Stimulated activated CD4-positive, alpha-beta T cell treated with anti-CD3 and anti-CD28 coated beads, TNF-alpha, amount 100 ng/mL, for 48 hours (primary cell): ENCODE measurements around the gene LILRA1.
"Not testable (repeated sequence)": the region's sequence is repeated elsewhere in the genome, so short reads cannot be mapped to it uniquely, and the experiment has no call there.

ENCODE experiments used
- DNase-seq, 3 donors: peaks; one replicate each; pipeline ENCODE4 v3.0.0-alpha.2; 2020; ENCODE audit warnings: low read depth in 3 of 3

The LILRA1 gene

GRCh38 chr19:54593445-54593844 is at the start of gene LILRA1:
Gene LILRA1 (plus strand): TSS chr19:54593632. CDS start chr19:54594245, 613 bp downstream.
- DNase-seq: not testable (repeated sequence)

- DNase-seq: no peak
Observed at GRCh38 chr19:54548806-54549205, 44.6 kb upstream of the LILRA1 start.

DNA sequence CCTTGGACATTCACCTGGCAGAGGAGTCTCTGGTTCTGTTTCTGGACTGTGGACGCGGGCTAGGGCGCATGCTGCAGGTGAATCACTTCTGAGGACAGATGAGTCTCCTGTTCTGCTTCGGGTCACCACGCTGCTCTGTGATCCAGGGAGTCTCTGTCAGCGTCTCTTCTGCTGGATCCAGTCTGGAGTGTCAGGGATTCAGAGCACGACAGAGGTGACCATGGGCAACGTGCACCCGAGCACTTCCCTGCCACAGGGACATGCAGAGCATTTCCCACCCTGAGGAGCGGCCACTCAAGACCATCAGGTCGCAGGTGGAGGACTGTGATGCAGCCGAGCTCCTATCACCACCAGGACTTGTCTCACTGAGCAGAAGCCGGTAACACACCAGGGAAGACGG is 44.2 kb upstream of the LILRA1 start:
- DNase-seq: no peak

DNA sequence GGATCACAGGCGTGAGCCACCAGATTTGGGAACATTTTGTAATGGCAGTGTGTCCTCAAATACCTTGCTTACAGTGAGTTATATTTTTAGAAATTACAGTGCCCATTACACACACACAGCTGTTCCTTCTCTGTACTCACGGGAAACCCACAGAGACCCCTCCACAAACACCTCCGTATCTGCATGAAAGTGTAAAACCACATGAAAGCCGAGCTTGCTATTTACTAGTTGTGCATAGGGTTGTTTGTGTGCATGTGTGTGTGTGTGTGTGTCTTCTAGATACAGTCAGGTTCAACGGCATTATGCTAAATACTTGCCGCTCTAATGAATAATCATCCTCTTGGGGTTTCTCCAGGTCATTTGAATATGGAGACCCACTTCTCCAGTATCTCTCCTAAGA is 42.1 kb upstream of the LILRA1 start:
- DNase-seq: no peak

- DNase-seq: no peak
Observed at GRCh38 chr19:54551950-54552912, 41.2 kb upstream of the LILRA1 start.

- no peak for DNase-seq
Observed at GRCh38 chr19:54552913-54553310, 40.5 kb upstream of the LILRA1 start.

DNA sequence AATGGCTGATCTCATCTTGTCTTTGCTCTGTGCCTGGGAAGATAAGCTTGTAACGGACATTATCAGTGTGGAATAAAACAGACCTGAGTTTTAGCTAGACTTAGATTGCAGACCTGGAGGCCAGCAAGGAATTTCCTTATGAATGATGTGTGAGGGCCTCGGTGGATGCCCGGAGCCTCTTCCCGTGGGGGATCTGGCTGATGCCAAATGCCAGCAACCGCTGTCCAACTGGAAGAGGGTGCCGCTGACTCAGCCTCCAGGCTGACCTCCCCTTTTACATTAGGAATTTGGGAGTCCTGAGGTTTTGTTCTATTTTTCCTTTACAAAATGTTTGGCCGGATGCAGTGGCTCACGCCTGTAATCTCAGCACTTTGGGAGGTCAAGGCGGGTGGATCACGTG is 39.4 kb upstream of the LILRA1 start:
- DNase-seq: no peak

GRCh38 chr19:54554896-54555295 is 38.5 kb upstream of the LILRA1 start:
- no peak for DNase-seq

DNA sequence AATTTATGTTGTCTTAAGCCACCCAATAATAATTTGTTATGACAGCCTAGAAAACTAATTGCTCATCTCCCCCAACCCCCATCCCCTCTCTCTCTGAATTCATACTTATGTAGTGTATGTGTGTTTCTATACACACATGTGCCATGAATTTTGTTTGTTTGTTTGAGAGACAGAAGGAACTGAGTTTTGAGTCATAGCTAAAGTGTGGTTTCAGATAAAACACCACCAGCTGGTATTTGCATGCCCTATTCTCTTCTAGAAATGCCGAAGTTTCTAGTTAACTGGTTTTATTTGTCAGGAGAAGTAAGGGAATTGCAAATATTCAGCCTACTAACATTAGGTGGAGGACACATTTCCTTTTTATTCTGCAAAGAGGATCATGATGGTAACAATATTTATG is 37.2 kb upstream of the LILRA1 start:
- DNase-seq: no peak

DNA sequence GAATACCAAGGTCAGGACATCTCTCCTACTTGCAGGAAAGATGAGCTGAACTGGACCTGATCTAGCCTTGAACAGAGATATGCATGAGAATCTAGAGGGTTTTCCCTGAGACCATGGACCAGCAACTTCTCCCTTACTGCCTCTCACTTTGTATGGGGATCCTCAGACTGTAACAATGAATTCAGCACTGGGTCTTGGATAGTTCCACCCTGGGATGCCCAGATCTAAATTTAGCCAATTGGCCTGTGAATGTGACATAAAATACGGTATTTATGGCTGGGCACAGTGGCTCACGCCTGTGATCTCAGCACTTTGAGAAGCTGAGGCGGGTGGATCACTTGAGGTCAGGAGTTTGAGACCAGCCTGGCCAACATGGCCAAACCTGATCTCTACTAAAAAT is 35.1 kb upstream of the LILRA1 start:
- DNase-seq: no peak

DNA sequence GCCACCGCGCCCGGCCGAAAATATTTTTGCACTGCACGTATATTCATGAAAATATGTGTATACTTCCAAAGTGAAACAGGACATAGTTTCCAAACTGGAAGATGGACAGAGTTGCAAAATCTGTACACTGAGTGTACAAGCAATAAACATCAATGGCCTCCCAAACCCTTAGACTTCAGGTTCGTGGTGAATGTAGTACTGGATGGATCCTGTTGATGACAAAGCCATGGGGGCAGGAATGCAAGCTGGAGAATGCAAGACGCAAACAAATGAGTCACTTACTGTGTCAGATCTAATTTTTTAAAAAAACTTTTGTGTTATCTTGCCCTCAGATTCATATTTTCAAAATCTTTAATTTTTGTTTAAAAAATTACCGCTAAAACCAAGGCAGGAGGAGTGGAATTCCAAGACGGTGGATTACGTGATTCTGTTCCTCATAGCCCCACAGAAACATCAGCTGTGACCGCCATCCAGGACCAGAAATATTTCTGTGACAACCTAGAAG is 32.5 kb upstream of the LILRA1 start:
- DNase-seq: no peak

- DNase-seq: no peak
Observed at GRCh38 chr19:54561840-54562239, 31.6 kb upstream of the LILRA1 start.

DNA sequence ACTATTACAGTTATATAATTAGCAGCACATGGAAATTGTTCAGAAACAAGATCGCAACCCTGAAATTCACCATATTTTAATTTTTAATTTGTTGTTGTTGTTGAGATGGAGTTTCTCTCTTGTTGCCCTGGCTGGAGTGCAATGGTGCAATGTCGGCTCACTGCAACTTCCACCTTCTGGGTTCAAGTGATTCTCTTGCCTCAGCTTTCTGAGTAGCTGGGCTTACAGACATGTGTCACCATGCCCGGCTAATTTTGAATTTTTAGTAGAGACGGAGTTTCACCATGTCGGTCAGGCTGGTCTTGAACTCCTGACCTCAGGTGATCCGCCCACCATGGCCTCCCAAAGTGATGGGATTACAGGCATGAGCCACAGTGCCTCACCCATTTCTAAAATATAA is 30.2 kb upstream of the LILRA1 start:
- DNase-seq: not testable (repeated sequence)

DNA sequence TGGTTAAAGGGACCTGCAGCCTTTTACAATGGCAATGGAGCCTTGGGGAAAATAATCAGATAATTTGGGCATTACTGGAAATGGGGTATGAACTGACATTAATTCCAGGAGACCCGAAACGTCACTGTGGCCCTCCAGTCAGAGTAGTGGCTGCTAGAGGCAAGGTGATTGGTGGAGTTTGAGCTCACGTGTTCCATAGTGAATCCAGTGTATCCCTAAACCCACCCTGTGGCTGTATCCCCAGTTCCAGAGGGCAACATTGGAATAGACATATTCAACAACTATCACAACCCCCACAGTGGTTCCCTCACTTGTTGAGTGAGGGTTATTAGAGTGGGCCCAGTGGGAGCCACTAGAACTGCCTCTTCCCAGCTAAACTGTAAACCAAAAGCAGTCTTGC is 23.1 kb upstream of the LILRA1 start:
- DNase-seq: no peak

DNA sequence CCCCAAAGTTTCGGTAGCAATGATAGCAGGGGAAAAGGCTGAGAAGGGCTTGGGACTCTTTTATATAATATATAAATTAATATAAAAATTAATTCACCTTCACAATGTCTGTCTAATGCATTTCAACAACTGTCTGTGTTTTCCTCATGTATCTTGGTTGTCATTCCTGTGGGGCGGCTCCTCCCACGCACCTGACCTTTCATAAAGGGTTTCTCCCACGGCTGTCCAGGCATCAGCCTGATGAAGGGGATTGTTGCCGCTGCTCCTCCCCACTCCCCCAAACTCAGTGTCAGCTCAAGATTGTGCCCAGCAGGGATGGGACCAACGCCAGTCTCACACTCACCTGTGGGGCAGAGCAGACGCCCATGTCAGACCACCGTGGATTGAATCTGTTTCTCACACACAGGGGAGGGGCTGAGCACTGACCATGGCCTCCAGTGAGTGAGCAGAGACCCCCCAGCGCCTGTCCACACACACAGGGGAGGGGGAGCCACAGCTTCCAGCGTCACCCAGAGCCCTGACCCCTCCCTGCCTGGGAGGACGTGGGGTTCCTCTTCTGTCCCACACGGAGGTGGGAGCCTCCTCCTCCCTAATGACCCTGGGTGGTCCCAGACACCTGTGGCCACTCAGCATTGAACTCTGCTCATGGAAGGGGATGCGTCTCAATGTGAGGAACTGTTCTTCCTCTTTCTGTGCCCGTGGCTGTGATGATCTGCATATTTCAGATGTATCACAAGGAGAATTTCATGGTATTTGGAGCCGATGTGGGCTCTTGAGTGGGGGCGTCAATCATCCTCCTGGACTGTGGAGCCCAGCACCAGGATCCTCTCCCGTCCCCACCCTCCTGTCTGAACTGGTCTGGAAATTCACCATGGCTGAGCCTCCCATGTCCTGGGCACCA is 21.5 kb upstream of the LILRA1 start:
- DNase-seq: not testable (repeated sequence)

GRCh38 chr19:54572696-54573311 is 20.6 kb upstream of the LILRA1 start:
- DNase-seq: no peak

- DNase-seq: no peak
Observed at GRCh38 chr19:54573330-54573872, 20.0 kb upstream of the LILRA1 start, which contains the start of gene LILRA2. Gene LILRA2 (plus strand): TSS chr19:54573790. CDS start chr19:54573879, 89 bp downstream.

- no peak for DNase-seq
Observed at GRCh38 chr19:54574051-54574450, 19.4 kb upstream of the LILRA1 start.

DNA sequence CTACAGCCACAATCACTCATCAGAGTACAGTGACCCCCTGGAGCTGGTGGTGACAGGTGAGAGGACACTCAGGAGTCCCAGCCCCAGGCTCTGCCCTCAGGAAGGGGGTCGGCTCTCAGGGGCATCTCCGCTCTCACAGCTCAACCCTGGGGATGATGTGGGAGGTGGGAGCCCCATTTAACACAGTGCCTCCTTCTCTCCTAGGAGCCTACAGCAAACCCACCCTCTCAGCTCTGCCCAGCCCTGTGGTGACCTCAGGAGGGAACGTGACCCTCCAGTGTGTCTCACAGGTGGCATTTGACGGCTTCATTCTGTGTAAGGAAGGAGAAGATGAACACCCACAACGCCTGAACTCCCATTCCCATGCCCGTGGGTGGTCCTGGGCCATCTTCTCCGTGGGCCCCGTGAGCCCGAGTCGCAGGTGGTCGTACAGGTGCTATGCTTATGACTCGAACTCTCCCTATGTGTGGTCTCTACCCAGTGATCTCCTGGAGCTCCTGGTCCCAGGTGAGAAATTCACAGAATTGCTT is 18.8 kb upstream of the LILRA1 start:
- no peak for DNase-seq

DNA sequence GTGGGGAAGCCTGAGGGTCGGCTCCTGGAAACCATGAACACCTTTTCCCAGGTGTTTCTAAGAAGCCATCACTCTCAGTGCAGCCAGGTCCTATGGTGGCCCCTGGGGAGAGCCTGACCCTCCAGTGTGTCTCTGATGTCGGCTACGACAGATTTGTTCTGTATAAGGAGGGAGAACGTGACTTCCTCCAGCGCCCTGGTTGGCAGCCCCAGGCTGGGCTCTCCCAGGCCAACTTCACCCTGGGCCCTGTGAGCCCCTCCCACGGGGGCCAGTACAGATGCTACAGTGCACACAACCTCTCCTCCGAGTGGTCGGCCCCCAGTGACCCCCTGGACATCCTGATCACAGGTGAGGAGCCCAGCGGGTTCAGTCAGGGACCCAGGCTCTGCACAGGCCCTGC is 18.2 kb upstream of the LILRA1 start:
- DNase-seq: not testable (repeated sequence)

DNA sequence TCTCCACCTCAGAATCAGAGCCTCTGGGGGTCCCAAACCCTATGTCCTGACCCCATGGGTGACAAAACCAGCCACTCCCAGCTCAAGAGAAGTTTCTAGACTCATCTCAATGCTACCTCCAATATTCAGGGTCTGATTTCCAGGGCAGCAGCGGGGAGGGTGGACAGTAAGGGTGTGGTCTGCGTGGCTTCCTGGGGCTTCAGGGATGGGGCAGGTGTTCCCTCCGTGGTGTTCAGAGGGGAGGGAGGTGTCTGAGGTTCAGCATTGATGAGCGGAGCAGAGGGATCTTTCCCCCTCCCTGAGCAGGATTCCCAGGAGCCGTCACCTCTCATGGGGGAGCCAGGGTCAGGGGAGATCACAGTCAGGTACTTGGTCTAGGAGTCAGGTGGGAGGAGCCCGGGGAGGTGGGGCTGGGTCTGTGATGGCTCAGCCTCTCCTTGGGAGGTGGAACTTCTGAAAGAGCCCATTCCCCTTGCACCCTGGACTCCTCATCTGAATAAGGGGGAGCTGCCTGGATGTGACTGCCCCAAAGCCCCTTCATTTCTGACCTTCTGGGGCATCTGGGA is 16.9 kb upstream of the LILRA1 start:
- DNase-seq: no peak
